HUES64 (cell line): ENCODE results near the gene AGTPBP1.
A peak's percentile ranks its signal among the peaks of the same experiment; 100 is the strongest.
"Not testable (repeated sequence)": the region's sequence is repeated elsewhere in the genome, so short reads cannot be mapped to it uniquely, and the experiment has no call there.

ENCODE experiments used
- H3K27ac ChIP-seq: 2 replicates; pipeline ENCODE4 v1.7.0; 2013; ENCODE audit warnings: low read depth, low read length, inconsistent platforms
- H3K27me3 ChIP-seq: 2 replicates; pipeline ENCODE4 v1.6.1; 2013; ENCODE audit warnings: mild to moderate bottlenecking, low read length; ENCODE audit not compliant: insufficient read depth
- H3K36me3 ChIP-seq: 2 replicates; pipeline ENCODE4 v1.6.1; 2013; ENCODE audit warnings: mild to moderate bottlenecking, low read length; ENCODE audit not compliant: insufficient read depth
- H3K4me1 ChIP-seq: 2 replicates; pipeline ENCODE4 v1.6.1; 2013; ENCODE audit warnings: mild to moderate bottlenecking, low read length, moderate library complexity; ENCODE audit not compliant: insufficient read depth
- H3K4me3 ChIP-seq: 2 replicates; pipeline ENCODE4 v1.5.1; 2013; ENCODE audit warnings: mild to moderate bottlenecking, low read length, moderate library complexity
- H3K9ac ChIP-seq: 2 replicates; pipeline ENCODE4 v1.6.1; 2013; ENCODE audit warnings: mild to moderate bottlenecking, low read depth, low read length
- H3K9me3 ChIP-seq: 2 replicates; pipeline ENCODE4 v1.6.1; 2013; ENCODE audit warnings: low read depth, low read length; ENCODE audit not compliant: insufficient read depth
- WGBS: fragments of 150-250, 120-280 bp; methylation state at CpG from one replicate; pipeline ENCODE4 v1.1.7; 2013; ENCODE audit warnings: missing lambda C conversion rate; 5-methylcytosine and 5-hydroxymethylcytosine counted together

Gene AGTPBP1

GRCh38 chr9:85575868-85576267, 165.9 kb downstream of the AGTPBP1 start:
- Histone ChIP-seq H3K4me1 (no peaks in the 10 kb centered on the region), H3K9ac (no peak overlapping the region), H3K36me3 (peaks cover 28% of the 10 kb centered on the region), H3K27me3 (no peaks in the 10 kb centered on the region), H3K4me3 (no peak overlapping the region), H3K27ac (no peak overlapping the region), H3K9me3 (no peaks in the 10 kb centered on the region)

DNA sequence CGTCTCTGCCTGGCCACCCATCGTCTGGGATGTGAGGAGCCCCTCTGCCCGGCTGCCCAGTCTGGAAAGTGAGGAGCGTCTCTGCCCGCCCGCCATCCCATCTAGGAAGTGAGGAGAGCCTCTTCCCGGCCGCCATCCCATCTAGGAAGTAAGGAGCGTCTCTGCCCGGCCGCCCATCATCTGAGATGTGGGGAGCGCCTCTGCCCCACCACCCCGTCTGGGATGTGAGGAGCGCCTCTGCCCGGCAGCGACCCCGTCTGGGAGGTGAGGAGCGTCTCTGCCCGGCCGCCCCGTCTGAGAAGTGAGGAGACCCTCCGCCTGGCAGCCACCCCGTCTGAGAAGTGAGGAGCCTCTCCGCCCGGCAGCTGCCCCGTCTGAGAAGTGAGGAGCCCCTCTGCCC, 168.2 kb downstream of the AGTPBP1 start:
- not testable (repeated sequence) for H3K4me1 ChIP-seq, H3K9ac ChIP-seq, H3K9me3 ChIP-seq, H3K27ac ChIP-seq, H3K27me3 ChIP-seq, H3K4me3 ChIP-seq
- WGBS = 96% methylated on average over 25 of the region's 26 CpGs
- H3K36me3 ChIP-seq = peaks cover 25% of the 10 kb centered on the region

DNA sequence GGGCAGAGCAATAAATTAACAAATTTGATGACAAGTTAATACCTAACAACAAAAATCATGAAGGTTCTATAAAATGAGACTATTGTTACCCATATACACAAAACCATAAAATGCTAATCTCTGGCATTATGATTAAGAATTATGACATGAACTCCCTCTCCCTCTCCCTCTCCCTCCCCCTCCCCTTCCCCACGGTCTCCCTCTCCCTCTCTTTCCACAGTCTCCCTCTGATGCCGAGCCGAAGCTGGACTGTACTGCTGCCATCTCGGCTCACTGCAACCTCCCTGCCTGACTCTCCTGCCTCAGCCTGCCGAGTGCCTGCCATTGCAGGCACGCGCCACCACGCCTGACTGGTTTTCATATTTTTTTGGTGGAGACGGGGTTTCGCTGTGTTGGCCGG, 168.8 kb downstream of the AGTPBP1 start:
- H3K9me3 ChIP-seq, H3K27ac ChIP-seq, H3K4me3 ChIP-seq, H3K9ac ChIP-seq, H3K27me3 ChIP-seq, H3K4me1 ChIP-seq: not testable (repeated sequence)
- WGBS = 87% methylated on average over 9 of the region's 11 CpGs
- H3K36me3 ChIP-seq = peaks cover 25% of the 10 kb centered on the region; the same call in 1 of the 2 replicates

DNA sequence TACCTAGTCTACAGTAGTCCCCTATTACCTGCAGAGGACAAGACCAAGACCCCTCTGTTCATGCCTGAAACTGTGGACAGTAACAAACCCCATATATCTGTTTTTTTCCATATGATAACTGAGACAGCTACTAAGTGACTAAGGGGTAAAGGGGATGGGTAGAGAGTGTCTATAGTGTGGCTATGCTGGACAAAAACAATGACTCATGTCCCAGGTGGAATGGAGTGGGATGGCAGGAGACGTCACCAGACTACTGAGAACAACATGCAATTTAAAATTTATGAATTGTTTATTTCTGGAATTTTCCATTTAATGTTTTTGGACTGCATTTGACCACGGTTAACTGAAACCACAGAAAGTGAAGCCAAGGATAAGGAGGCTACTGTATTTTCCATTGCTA, 171.8 kb downstream of the AGTPBP1 start:
- Histone ChIP-seq H3K36me3 (peaks cover 18% of the 10 kb centered on the region; the same call in 1 of the 2 replicates), H3K27ac (no peak overlapping the region), H3K4me1 (no peaks in the 10 kb centered on the region), H3K9ac (no peak overlapping the region), H3K27me3 (no peaks in the 10 kb centered on the region), H3K9me3 (no peaks in the 10 kb centered on the region), H3K4me3 (no peak overlapping the region)
- 97% methylated on average over 2 of the region's 2 CpGs for WGBS

- no peak overlapping the region for H3K9ac ChIP-seq
- no peaks in the 10 kb centered on the region for H3K9me3 ChIP-seq
- peaks cover 6% of the 10 kb centered on the region; the same call in 1 of the 2 replicates for H3K36me3 ChIP-seq
- no peak overlapping the region for H3K27ac ChIP-seq
- no peak overlapping the region for H3K4me3 ChIP-seq
- H3K27me3 ChIP-seq = no peaks in the 10 kb centered on the region
- H3K4me1 ChIP-seq = no peaks in the 10 kb centered on the region; the same call in 1 of the 2 replicates
- WGBS = 93% methylated on average over 3 of the region's 3 CpGs
These were observed 182.2 kb downstream of the AGTPBP1 start for GRCh38 chr9:85559526-85559925.

DNA sequence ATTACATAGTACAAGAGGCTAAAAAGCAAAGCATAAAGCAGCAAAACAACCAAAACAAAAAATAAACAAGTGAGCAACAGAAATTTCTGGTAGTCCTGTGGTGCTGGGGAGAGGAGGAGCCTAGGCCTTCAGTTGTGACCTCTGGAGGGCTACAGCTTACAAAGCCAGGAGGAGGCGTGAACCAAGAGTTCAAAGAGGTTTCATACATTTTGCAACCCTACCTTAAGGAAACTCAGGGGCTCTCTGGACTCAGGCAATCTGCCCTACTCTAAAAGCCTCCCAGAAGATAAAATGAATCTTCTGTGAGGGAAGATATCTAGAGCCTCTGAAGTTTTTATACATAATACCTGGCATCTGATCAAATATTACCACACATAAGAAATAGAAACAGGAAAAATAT, 187.4 kb downstream of the AGTPBP1 start:
- Histone ChIP-seq H3K27me3 (no peaks in the 10 kb centered on the region), H3K27ac (no peak overlapping the region), H3K9ac (no peak overlapping the region), H3K4me3 (no peak overlapping the region), H3K36me3 (no peaks in the 10 kb centered on the region), H3K9me3 (no peaks in the 10 kb centered on the region), H3K4me1 (no peaks in the 10 kb centered on the region; the same call in 1 of the 2 replicates)
- WGBS = 92% methylated on average over 1 of the region's 1 CpG

DNA sequence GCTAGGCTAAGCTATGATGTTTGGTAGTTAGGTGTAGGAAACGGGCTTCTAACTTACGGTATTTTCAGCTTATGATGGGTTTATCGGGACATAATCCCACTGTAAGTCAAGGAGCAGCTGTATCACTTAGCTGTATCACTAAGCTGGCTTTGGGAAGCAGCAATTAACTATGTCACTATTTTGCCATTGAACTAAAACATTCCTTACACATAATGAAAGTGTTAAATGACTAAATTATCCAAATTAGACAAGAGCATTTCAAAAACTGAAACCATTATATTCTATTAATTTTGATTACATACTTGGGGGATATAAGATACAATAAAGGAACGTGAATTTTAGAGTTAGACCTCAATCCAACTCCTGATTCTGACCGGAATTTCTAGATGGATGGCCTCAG, 188.3 kb downstream of the AGTPBP1 start:
- WGBS = 93% methylated on average over 5 of the region's 5 CpGs
- no peaks in the 10 kb centered on the region for H3K27me3 ChIP-seq
- no peaks in the 10 kb centered on the region; the same call in 1 of the 2 replicates for H3K4me1 ChIP-seq

GRCh38 chr9:85547599-85547998, 194.2 kb downstream of the AGTPBP1 start:
- H3K36me3 ChIP-seq = no peaks in the 10 kb centered on the region
- H3K9me3 ChIP-seq = no peaks in the 10 kb centered on the region
- H3K4me1 ChIP-seq = peaks cover 4% of the 10 kb centered on the region; the same call in 1 of the 2 replicates
- H3K27me3 ChIP-seq = no peaks in the 10 kb centered on the region
- H3K9ac ChIP-seq = no peak overlapping the region
- H3K4me3 ChIP-seq = no peak overlapping the region
- no peak overlapping the region for H3K27ac ChIP-seq
- 92% methylated on average over 2 of the region's 2 CpGs for WGBS

More for the DNA sequence above, 188.3 kb downstream of the AGTPBP1 start:
- no peak overlapping the region for H3K9ac ChIP-seq
- no peak overlapping the region for H3K27ac ChIP-seq
- H3K9me3 ChIP-seq = no peaks in the 10 kb centered on the region
- H3K36me3 ChIP-seq = no peaks in the 10 kb centered on the region
- no peak overlapping the region for H3K4me3 ChIP-seq

DNA sequence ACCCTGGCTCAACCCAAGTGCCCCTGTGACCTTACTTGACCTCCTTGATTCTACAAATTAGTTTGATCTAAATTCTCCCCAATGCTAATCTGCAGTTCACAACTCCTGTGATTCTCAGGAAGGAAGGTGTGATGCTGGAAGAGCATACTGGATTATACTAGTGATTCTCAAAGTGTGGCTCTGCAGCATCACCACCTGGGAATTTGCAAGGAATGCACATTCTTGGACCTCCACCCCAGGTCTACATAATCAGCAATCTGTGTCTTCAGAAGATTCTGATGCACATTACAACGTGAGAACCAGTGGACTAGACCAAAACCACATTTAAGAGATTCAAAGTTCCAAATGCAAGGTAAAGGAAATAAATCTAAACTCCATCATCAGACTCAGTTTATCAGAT, 198.6 kb downstream of the AGTPBP1 start:
- 67% methylated on average over 1 of the region's 1 CpG for WGBS
- Histone ChIP-seq H3K27me3 (no peaks in the 10 kb centered on the region), H3K9ac (no peak overlapping the region), H3K4me3 (no peak overlapping the region), H3K9me3 (no peaks in the 10 kb centered on the region), H3K4me1 (peaks cover 12% of the 10 kb centered on the region), H3K27ac (no peak overlapping the region), H3K36me3 (no peaks in the 10 kb centered on the region)

DNA sequence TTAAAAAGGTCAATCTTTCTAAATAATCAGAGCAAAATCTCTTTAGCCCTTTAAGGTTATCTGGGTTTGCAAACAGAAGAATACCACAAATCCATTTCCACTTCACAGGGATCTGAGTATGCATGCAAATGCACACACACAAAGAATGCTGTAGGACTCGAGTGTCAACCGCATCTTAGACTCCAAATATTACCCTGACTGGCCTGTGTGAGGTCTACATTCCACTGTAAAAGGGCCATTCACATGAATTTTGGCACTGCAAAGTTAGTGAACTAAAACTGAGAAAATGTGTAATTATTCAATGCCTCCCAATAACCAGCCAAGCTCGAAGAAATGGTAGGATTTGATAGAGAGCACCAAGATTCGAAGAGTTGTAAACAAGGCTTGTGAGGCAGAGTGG, 199.9 kb downstream of the AGTPBP1 start:
- Histone ChIP-seq H3K9me3 (no peaks in the 10 kb centered on the region), H3K36me3 (no peaks in the 10 kb centered on the region), H3K27ac (0 out of 2 replicates have a peak overlapping the region, but pooled peaks have one; percentile 40), H3K4me1 (peaks cover 12% of the 10 kb centered on the region), H3K4me3 (no peak overlapping the region), H3K9ac (peak overlapping the region; percentile 20; the same call in 1 of the 2 replicates), H3K27me3 (no peaks in the 10 kb centered on the region)
- WGBS = 81% methylated on average over 4 of the region's 4 CpGs

DNA sequence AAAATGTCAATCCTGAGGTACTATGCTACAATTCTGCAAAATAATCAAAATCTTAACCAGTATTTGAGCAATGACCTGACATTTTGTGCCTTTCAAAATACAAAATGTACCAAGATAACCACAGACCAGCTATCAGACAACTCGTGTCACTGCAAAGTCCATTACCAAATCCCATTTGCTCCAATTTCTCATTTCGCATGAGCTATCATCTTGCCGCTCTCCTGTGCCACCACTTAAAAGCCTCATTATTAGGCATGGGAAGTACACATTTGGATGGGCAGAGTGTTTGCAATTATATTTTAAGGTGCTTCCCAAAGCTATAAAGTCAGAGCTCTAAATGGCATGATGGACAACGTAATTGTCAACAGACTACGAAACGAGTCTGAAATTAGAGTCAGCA, 205.2 kb downstream of the AGTPBP1 start:
- Histone ChIP-seq H3K4me1 (peaks cover under 1% of the 10 kb centered on the region; the same call in 1 of the 2 replicates), H3K9ac (no peak overlapping the region), H3K4me3 (no peak overlapping the region), H3K27me3 (no peaks in the 10 kb centered on the region), H3K27ac (no peak overlapping the region), H3K36me3 (no peaks in the 10 kb centered on the region), H3K9me3 (no peaks in the 10 kb centered on the region)
- 97% methylated on average over 6 of the region's 6 CpGs for WGBS

DNA sequence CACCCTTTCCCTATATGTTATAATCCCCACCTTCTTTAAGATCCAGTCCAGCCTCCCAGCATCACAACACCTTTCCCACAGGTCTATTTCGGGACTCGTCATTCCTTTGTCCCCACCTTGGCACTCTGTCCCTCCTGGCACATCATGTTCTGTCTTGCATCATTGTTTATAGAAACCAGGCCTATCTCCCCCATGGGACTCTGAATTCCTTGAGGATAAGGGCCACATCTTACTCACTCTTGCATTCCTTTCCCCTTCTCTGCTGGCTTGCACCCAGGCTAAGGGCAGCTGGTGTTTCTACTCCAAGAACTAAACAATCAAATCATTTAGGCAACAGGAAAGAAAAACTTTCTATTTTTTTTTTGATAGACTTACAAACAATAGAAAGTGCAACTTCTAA, 205.7 kb downstream of the AGTPBP1 start:
- Histone ChIP-seq H3K36me3 (no peaks in the 10 kb centered on the region), H3K27ac (no peak overlapping the region), H3K4me1 (no peaks in the 10 kb centered on the region), H3K9me3 (no peaks in the 10 kb centered on the region), H3K4me3 (no peak overlapping the region), H3K9ac (no peak overlapping the region), H3K27me3 (no peaks in the 10 kb centered on the region)
- WGBS = 94% methylated on average over 2 of the region's 2 CpGs
